HepG2 (cell line): ENCODE measurements around the gene TBX3. TPM values are rescaled to one million over a fixed set of nuclear protein-coding genes. Genes with fewer than 3 reads are reported as not detected.
A peak's percentile ranks its signal among the peaks of the same experiment; 100 is the strongest.

Experiments
- ARID2 ChIP-seq: sonication (generic); formaldehyde crosslinking; IDR thresholded peaks from 2 replicates; pipeline ENCODE4 v1.8.1; 2022; ENCODE audit warnings: mild to moderate bottlenecking, missing genetic modification reagents, borderline replicate concordance
- ARNT ChIP-seq: fragments of 450-650 bp; IDR thresholded peaks from 2 replicates; pipeline ENCODE4 v1.6.1; 2017
- ARNT2 ChIP-seq: sonication (generic); formaldehyde crosslinking; IDR thresholded peaks from 2 replicates; pipeline ENCODE4 v1.8.0; 2022; ENCODE audit warnings: mild to moderate bottlenecking, low read depth, missing genetic modification reagents, moderate library complexity
- ATF1 ChIP-seq: IDR thresholded peaks from 2 replicates; pipeline ENCODE4 v1.6.1; 2016; ENCODE audit warnings: mild to moderate bottlenecking, control low read depth
- ATF7-NPFF ChIP-seq: sonication (generic); formaldehyde crosslinking; IDR thresholded peaks from 2 replicates; pipeline ENCODE4 v1.8.1; 2023; ENCODE audit warnings: mild to moderate bottlenecking, low read depth, missing genetic modification reagents, moderate library complexity
- CEBPG ChIP-seq: IDR thresholded peaks from 2 replicates; pipeline ENCODE4 v1.6.1; 2016
- CENPX ChIP-seq: sonication (generic); formaldehyde crosslinking; IDR thresholded peaks from 2 replicates; pipeline ENCODE4 v1.9.0; 2021; ENCODE audit warnings: mild to moderate bottlenecking, missing genetic modification reagents, moderate library complexity
- ISL2 ChIP-seq: sonication (generic); formaldehyde crosslinking; IDR thresholded peaks from 2 replicates; pipeline ENCODE4 v1.5.0; 2020; ENCODE audit warnings: missing genetic modification reagents
- KDM1A ChIP-seq: IDR thresholded peaks from 2 replicates; pipeline ENCODE4 v1.6.1; 2016; ENCODE audit warnings: missing compliant biosample characterization
- KDM4B ChIP-seq: sonication (generic); formaldehyde crosslinking; IDR thresholded peaks from 2 replicates; pipeline ENCODE4 v1.4.0; 2020; ENCODE audit warnings: missing genetic modification reagents
- KLF6 ChIP-seq: IDR thresholded peaks from 2 replicates; pipeline ENCODE4 v1.8.0; 2016; ENCODE audit warnings: missing biosample characterization, missing genetic modification reagents
- MIER2 ChIP-seq: IDR thresholded peaks from 2 replicates; pipeline ENCODE4 v1.6.1; 2016; ENCODE audit warnings: missing biosample characterization, missing genetic modification reagents
- NFIC ChIP-seq: IDR thresholded peaks from 2 replicates; pipeline ENCODE4 v1.6.1; 2012; ENCODE audit warnings: mild to moderate bottlenecking, low read length, inconsistent platforms
- NR2C2 ChIP-seq: sonication (generic); formaldehyde crosslinking; IDR thresholded peaks from 2 replicates; pipeline ENCODE4 v1.4.0; 2020; ENCODE audit warnings: missing genetic modification reagents, mild to moderate bottlenecking, moderate library complexity, borderline replicate concordance
- RAD21 ChIP-seq: fragments of 450-650 bp; formaldehyde crosslinking; IDR thresholded peaks from 2 replicates; pipeline ENCODE4 v1.5.0; 2020; ENCODE audit warnings: mild to moderate bottlenecking
- SIN3B ChIP-seq: fragments of 150-350 bp; IDR thresholded peaks from 2 replicates; pipeline ENCODE4 v1.6.1; 2014; ENCODE audit warnings: low read length
- SOX5 ChIP-seq: IDR thresholded peaks from 2 replicates; pipeline ENCODE4 v1.6.1; 2016; ENCODE audit warnings: borderline replicate concordance
- ZBTB7B ChIP-seq: sonication (generic); formaldehyde crosslinking; IDR thresholded peaks from 2 replicates; pipeline ENCODE4 v1.4.0; 2020; ENCODE audit warnings: missing genetic modification reagents
- ZFP1 ChIP-seq: IDR thresholded peaks from 2 replicates; pipeline ENCODE4 v1.6.1; 2016
- ZFP90 ChIP-seq: sonication (generic); formaldehyde crosslinking; IDR thresholded peaks from 2 replicates; pipeline ENCODE4 v1.8.0; 2022; ENCODE audit warnings: missing genetic modification reagents, mild to moderate bottlenecking, inconsistent platforms, borderline replicate concordance
- ZNF329 ChIP-seq: sonication (generic); formaldehyde crosslinking; IDR thresholded peaks from 2 replicates; pipeline ENCODE4 v1.9.0; 2021; ENCODE audit warnings: low read depth, mild to moderate bottlenecking, missing genetic modification reagents
- ZNF552 ChIP-seq: sonication (generic); formaldehyde crosslinking; IDR thresholded peaks from 2 replicates; pipeline ENCODE4 v1.9.0; 2022; ENCODE audit warnings: missing genetic modification reagents, mild to moderate bottlenecking, borderline replicate concordance
- ZNF766 ChIP-seq: sonication (generic); formaldehyde crosslinking; IDR thresholded peaks from 2 replicates; pipeline ENCODE4 v1.5.0; 2020; ENCODE audit warnings: missing genetic modification reagents, borderline replicate concordance
- polyA plus RNA-seq, 8 experiments: library from polyadenylated mRNA; depleted of rRNA in 3 of 8; stranded (reverse) in 7 of 8; unstranded in 1 of 8; fragments of >200 nt; fragmentation: Illumina TruSeq in 4 of 8; extraction: Trizol in 4 of 8; gene quantifications; 2 replicates each; pipeline versions ENCODE4 v1.2.1 to v1.2.3, GENCODE V29; 2011 to 2016; ENCODE audit warnings: low read depth in 4 of 8, missing spikeins in 1 of 8, mixed read lengths in 1 of 8; ENCODE audit not compliant: insufficient read depth in 1 of 8
- total RNA-seq, 5 experiments: library from RNA; depleted of rRNA; stranded (reverse); fragments of >200 nt; fragmentation: Illumina TruSeq; extraction: Trizol; gene quantifications; 2 replicates each; pipeline ENCODE4 v1.2.3, GENCODE V29; 2016; ENCODE audit warnings: low read depth in 1 of 5
- TF ChIP-seq, protein P1 (sequence below): sonication (generic); formaldehyde crosslinking; IDR thresholded peaks from 2 replicates; pipeline ENCODE4 v1.4.0; 2020; ENCODE audit warnings: missing genetic modification reagents
- TF ChIP-seq, protein P2 (sequence below): sonication (generic); formaldehyde crosslinking; IDR thresholded peaks from 2 replicates; pipeline ENCODE4 v1.8.0; 2022; ENCODE audit warnings: missing genetic modification reagents, mild to moderate bottlenecking, inconsistent platforms, borderline replicate concordance
- TF ChIP-seq, protein P3 (sequence below): sonication (generic); formaldehyde crosslinking; IDR thresholded peaks from 2 replicates; pipeline ENCODE4 v1.5.1; 2020; ENCODE audit warnings: mild to moderate bottlenecking, moderate library complexity, missing genetic modification reagents
- TF ChIP-seq, protein P4 (sequence below): sonication (generic); formaldehyde crosslinking; IDR thresholded peaks from 2 replicates; pipeline ENCODE4 v1.5.1; 2020; ENCODE audit warnings: missing genetic modification reagents, mild to moderate bottlenecking, borderline replicate concordance
- TF ChIP-seq, protein P5 (sequence below): sonication (generic); formaldehyde crosslinking; IDR thresholded peaks from 2 replicates; pipeline ENCODE4 v1.4.0; 2020; ENCODE audit warnings: missing genetic modification reagents

The TBX3 gene
- total and polyA plus RNA-seq, 2 of the 13 experiments (the other 11 are each of a cell fraction or from before 2014, with no cell fraction given) = 27.1 to 42.4 TPM

DNA sequence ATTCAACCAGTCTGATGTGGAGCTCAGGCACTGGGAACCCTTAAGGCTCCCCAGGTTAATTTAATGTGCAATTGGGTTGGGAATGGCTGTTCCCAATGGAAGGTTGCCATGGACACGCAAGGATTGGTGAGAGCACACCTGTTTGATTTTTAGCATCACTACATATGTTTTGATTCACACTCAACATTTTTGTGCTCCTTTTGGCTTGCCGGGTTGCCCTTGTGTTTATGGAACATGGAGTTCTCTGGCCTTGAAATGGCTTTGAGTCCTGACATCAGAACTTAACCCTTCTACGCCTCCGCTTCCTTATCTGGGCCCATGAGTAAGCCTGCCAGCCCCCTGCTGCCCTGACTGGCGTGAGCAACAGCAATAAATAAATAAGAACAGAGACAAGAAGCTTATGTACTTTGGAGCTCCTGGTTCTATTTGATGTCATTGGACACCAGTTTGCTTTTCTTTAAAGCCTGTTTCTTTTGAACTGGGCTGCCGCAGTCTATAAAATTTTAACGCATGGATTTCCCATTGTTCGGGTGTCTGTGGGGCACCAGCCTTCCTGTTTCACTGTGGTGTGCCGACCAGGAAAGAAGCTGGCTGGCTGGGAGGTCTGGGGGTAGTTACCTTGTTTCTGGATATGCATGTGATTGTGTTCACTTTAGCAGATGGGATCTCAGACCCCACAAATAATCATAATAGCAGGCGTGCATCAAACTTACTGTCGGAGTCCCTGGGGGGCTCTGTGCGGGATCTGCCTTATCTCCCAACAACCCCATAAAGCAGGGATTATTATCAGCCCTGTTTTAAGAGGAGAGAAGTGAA, 27.8 kb downstream of the TBX3 start (continued):
- TF ChIP-seq, protein P1, sequence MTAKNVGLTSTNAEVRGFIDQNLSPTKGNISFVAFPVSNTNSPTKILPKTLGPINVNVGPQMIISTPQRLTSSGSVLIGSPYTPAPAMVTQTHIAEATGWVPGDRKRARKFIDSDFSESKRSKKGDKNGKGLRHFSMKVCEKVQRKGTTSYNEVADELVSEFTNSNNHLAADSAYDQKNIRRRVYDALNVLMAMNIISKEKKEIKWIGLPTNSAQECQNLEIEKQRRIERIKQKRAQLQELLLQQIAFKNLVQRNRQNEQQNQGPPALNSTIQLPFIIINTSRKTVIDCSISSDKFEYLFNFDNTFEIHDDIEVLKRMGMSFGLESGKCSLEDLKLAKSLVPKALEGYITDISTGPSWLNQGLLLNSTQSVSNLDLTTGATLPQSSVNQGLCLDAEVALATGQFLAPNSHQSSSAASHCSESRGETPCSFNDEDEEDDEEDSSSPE = no peak
- TF ChIP-seq ARNT (no peak), ISL2 (CRISPR knock-in tag) (peak; percentile 98), NFIC (peak; percentile 93), CENPX (CRISPR knock-in tag) (no peak), KDM1A (CRISPR knock-in tag) (no peak), ZNF329 (CRISPR knock-in tag) (no peak), RAD21 (no peak), SOX5 (CRISPR knock-in tag) (peak; percentile 97), MIER2 (CRISPR knock-in tag) (peak; percentile 45; the same call in 1 of the 2 replicates), KDM4B (CRISPR knock-in tag) (no peak), NR2C2 (CRISPR knock-in tag) (peak; percentile 23; the same call in 1 of the 2 replicates), ZNF766 (CRISPR knock-in tag) (no peak), ARNT2 (no peak), CEBPG (CRISPR knock-in tag) (peak; percentile 51), KLF6 (CRISPR knock-in tag) (no peak; the same call in 1 of the 2 replicates), ZBTB7B (CRISPR knock-in tag) (peak; percentile 94), ATF1 (CRISPR knock-in tag) (peak; percentile 70), ZFP1 (CRISPR knock-in tag) (no peak; the same call in 1 of the 2 replicates), SIN3B (no peak), ATF7-NPFF (CRISPR knock-in tag) (no peak), ARID2 (no peak; the same call in 1 of the 2 replicates), ZNF552 (CRISPR knock-in tag) (no peak), ZFP90 (CRISPR knock-in tag) (no peak; the same call in 1 of the 2 replicates)
- TF ChIP-seq, protein P2, sequence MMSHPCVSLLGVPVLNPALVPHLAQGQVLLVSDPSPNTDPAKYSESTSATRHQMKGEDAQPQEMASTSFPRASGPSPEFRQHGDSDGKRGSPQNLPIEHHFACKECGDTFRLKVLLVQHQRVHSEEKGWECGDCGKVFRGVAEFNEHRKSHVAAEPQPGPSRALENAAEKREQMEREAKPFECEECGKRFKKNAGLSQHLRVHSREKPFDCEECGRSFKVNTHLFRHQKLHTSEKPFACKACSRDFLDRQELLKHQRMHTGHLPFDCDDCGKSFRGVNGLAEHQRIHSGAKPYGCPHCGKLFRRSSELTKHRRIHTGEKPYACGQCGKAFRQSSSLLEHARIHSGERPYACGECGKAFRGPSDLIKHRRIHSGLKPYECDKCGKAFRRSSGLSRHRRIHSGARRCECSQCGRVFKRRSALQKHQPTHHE (CRISPR knock-in tag) = no peak
- TF ChIP-seq, protein P3, sequence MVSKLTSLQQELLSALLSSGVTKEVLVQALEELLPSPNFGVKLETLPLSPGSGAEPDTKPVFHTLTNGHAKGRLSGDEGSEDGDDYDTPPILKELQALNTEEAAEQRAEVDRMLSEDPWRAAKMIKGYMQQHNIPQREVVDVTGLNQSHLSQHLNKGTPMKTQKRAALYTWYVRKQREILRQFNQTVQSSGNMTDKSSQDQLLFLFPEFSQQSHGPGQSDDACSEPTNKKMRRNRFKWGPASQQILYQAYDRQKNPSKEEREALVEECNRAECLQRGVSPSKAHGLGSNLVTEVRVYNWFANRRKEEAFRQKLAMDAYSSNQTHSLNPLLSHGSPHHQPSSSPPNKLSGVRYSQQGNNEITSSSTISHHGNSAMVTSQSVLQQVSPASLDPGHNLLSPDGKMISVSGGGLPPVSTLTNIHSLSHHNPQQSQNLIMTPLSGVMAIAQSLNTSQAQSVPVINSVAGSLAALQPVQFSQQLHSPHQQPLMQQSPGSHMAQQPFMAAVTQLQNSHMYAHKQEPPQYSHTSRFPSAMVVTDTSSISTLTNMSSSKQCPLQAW = peak; percentile 70; the same call in 1 of the 2 replicates
- TF ChIP-seq, protein P4, sequence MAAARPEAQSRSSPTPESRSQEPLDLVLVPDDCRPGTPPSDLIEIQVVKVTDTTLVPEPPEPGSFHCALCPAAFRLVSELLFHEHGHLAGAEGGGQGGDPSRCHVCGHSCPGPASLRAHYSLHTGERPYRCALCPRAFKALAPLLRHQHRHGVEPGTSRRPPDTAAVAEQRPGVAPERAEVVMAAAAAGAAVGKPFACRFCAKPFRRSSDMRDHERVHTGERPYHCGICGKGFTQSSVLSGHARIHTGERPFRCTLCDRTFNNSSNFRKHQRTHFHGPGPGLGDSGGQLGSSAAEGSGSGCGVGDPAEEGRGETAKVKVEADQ (CRISPR knock-in tag) = no peak
- TF ChIP-seq, protein P5, sequence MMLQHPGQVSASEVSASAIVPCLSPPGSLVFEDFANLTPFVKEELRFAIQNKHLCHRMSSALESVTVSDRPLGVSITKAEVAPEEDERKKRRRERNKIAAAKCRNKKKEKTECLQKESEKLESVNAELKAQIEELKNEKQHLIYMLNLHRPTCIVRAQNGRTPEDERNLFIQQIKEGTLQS = peak; percentile 78
